SK-N-SH treated with all-trans-retinoic acid at 6 μM for 48 hours (cell line): Measurements from ENCODE around the gene PLIN1.

Experiments used
- ATAC-seq: fragments of 200-7000 bp; cut with Tn5 transposase; 3 replicates; pipeline ENCODE4 v1.9.1; 2020; ENCODE audit warnings: mild to moderate bottlenecking, moderate library complexity
- ARNTL ChIP-seq: fragments of 450-650 bp; formaldehyde crosslinking; IDR thresholded peaks from 2 replicates; pipeline ENCODE4 v1.5.0; 2020; ENCODE audit warnings: low read depth, mild to moderate bottlenecking, moderate library complexity, borderline replicate concordance
- BACH2 ChIP-seq: fragments of 250-450 bp; sonication (Bioruptor Pico); IDR thresholded peaks from 2 replicates; pipeline ENCODE4 v1.9.0; 2021; ENCODE audit warnings: mild to moderate bottlenecking, borderline replicate concordance
- CREB5 ChIP-seq: fragments of 250-450 bp; sonication (Bioruptor Pico); IDR thresholded peaks from 2 replicates; pipeline ENCODE4 v1.5.1; 2020; ENCODE audit warnings: low read depth, mild to moderate bottlenecking, moderate library complexity
- CSRNP3 ChIP-seq: fragments of 250-450 bp; sonication (Bioruptor Pico); IDR thresholded peaks from 2 replicates; pipeline ENCODE4 v1.5.1; 2021; ENCODE audit warnings: mild to moderate bottlenecking, moderate library complexity
- ESRRG ChIP-seq: fragments of 250-450 bp; sonication (Bioruptor Pico); IDR thresholded peaks from 2 replicates; pipeline ENCODE4 v1.6.1; 2021; ENCODE audit warnings: mild to moderate bottlenecking
- ISL1 ChIP-seq: fragments of 250-450 bp; sonication (Bioruptor Pico); IDR thresholded peaks from 2 replicates; pipeline ENCODE4 v2.1.2; 2022; ENCODE audit warnings: mild to moderate bottlenecking, moderate library complexity
- OSR1 ChIP-seq: fragments of 250-450 bp; sonication (Bioruptor Pico); IDR thresholded peaks from 2 replicates; pipeline ENCODE4 v1.8.0; 2022; ENCODE audit warnings: moderate library complexity, mild to moderate bottlenecking, inconsistent platforms
- PATZ1 ChIP-seq: fragments of 250-450 bp; sonication (Bioruptor Pico); IDR thresholded peaks from 2 replicates; pipeline ENCODE4 v1.8.0; 2020; ENCODE audit warnings: mild to moderate bottlenecking, moderate library complexity, borderline replicate concordance
- POU6F1 ChIP-seq: fragments of 250-450 bp; sonication (Bioruptor Pico); IDR thresholded peaks from 2 replicates; pipeline ENCODE4 v1.8.0; 2021; ENCODE audit warnings: low read depth, mild to moderate bottlenecking, moderate library complexity, borderline replicate concordance
- PPARA ChIP-seq: fragments of 250-450 bp; sonication (Bioruptor Pico); IDR thresholded peaks from 2 replicates; pipeline ENCODE4 v1.5.0; 2020; ENCODE audit warnings: mild to moderate bottlenecking, borderline replicate concordance
- RARB ChIP-seq: fragments of 250-450 bp; sonication (Bioruptor Pico); IDR thresholded peaks from 2 replicates; pipeline ENCODE4 v1.8.0; 2021; ENCODE audit warnings: mild to moderate bottlenecking, moderate library complexity
- SNAI2 ChIP-seq: fragments of 250-450 bp; sonication (Bioruptor Pico); IDR thresholded peaks from 2 replicates; pipeline ENCODE4 v1.5.0; 2020; ENCODE audit warnings: mild to moderate bottlenecking, moderate library complexity
- TCF4 ChIP-seq: fragments of 250-450 bp; sonication (Bioruptor Pico); IDR thresholded peaks from 2 replicates; pipeline ENCODE4 v1.8.0; 2021; ENCODE audit warnings: mild to moderate bottlenecking, moderate library complexity, borderline replicate concordance
- TOX ChIP-seq: fragments of 250-450 bp; sonication (Bioruptor Pico); IDR thresholded peaks from 2 replicates; pipeline ENCODE4 v1.8.0; 2021; ENCODE audit warnings: mild to moderate bottlenecking, moderate library complexity, borderline replicate concordance
- TSHZ2 ChIP-seq: fragments of 250-450 bp; sonication (Bioruptor Pico); IDR thresholded peaks from 2 replicates; pipeline ENCODE4 v1.5.0; 2020; ENCODE audit warnings: mild to moderate bottlenecking, moderate library complexity
- ZC3H10 ChIP-seq: fragments of 250-450 bp; sonication (Bioruptor Pico); IDR thresholded peaks from 2 replicates; pipeline ENCODE4 v1.5.1; 2021; ENCODE audit warnings: mild to moderate bottlenecking, moderate library complexity
- ZFP3 ChIP-seq: fragments of 250-450 bp; sonication (Bioruptor Pico); IDR thresholded peaks from 2 replicates; pipeline ENCODE4 v1.5.0; 2020; ENCODE audit warnings: mild to moderate bottlenecking, moderate library complexity
- ZNF565 ChIP-seq: fragments of 450-650 bp; formaldehyde crosslinking; conservative IDR thresholded peaks from 2 replicates; pipeline ENCODE4 v1.5.0; 2020; ENCODE audit warnings: low read depth, mild to moderate bottlenecking, moderate library complexity
- ZNF8 ChIP-seq: fragments of 450-650 bp; formaldehyde crosslinking; IDR thresholded peaks from 2 replicates; pipeline ENCODE4 v1.5.0; 2020; ENCODE audit warnings: mild to moderate bottlenecking, moderate library complexity

The PLIN1 gene

GRCh38 chr15:89704411-89704810 is 25.2 kb upstream of the PLIN1 start:
- no peak for ATAC-seq
- TF ChIP-seq POU6F1 (CRISPR knock-in tag) (no peak), BACH2 (CRISPR knock-in tag) (no peak), ARNTL (CRISPR knock-in tag) (no peak), OSR1 (CRISPR knock-in tag) (no peak), ZC3H10 (CRISPR knock-in tag) (no peak), ESRRG (CRISPR knock-in tag) (no peak), PPARA (CRISPR knock-in tag) (no peak), TOX (CRISPR knock-in tag) (no peak), CSRNP3 (no peak)

GRCh38 chr15:89695198-89695597 is 16.0 kb upstream of the PLIN1 start:
- no peak for ATAC-seq
- TF ChIP-seq TSHZ2 (CRISPR knock-in tag), result no peak
- TF ChIP-seq ZNF565 (CRISPR knock-in tag), result no peak
- no peak for TF ChIP-seq ZNF8 (CRISPR knock-in tag)
- TF ChIP-seq TCF4 (CRISPR knock-in tag), result no peak
- TF ChIP-seq CREB5 (CRISPR knock-in tag), result no peak
- TF ChIP-seq ZFP3, result no peak
- TF ChIP-seq ISL1 (CRISPR knock-in tag), result no peak
- no peak for TF ChIP-seq ZC3H10 (CRISPR knock-in tag)
- TF ChIP-seq ARNTL (CRISPR knock-in tag), result no peak
- no peak for TF ChIP-seq CSRNP3
- TF ChIP-seq OSR1 (CRISPR knock-in tag), result no peak
- TF ChIP-seq TOX (CRISPR knock-in tag), result no peak
- TF ChIP-seq SNAI2, result no peak
- no peak for TF ChIP-seq ESRRG (CRISPR knock-in tag)
- TF ChIP-seq PATZ1 (CRISPR knock-in tag), result no peak
- TF ChIP-seq RARB (CRISPR knock-in tag), result no peak
- no peak for TF ChIP-seq PPARA (CRISPR knock-in tag)
- TF ChIP-seq BACH2 (CRISPR knock-in tag), result no peak

- TF ChIP-seq PATZ1 (CRISPR knock-in tag), result no peak
- TF ChIP-seq ISL1 (CRISPR knock-in tag), result no peak
- no peak for TF ChIP-seq RARB (CRISPR knock-in tag)
- no peak for TF ChIP-seq TOX (CRISPR knock-in tag)
- no peak for ATAC-seq
Measured at GRCh38 chr15:89693696-89694095, 14.5 kb upstream of the PLIN1 start.
